NCI-H226 (cell line): Measurements from ENCODE around the gene A3GALT2.
A peak's percentile ranks its signal among the peaks of the same experiment; 100 is the strongest.

ENCODE experiments used
- DNase-seq: peaks from one replicate; pipeline ENCODE4 v3.0.0-alpha.2; 2015

Gene A3GALT2

DNA sequence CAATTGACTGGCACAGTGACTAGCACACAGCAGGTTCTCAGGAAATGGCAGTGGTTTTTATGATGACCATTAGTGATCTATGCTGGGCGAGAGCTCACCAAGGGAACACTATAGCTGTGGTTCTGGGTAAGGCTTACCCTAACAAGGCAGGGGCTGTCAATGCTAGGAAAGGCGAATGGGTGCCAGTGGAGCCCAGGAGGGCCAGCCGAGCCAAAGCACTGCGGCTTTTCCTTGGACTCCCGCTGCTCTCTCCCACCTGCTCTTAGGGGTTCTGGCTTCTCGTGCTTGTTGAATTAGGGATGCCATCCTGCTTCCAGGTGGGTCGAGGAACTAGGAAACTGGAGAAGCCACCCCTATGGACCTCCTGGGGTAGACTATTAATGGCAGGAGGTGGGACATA, 10.0 kb upstream of the A3GALT2 start:
- DNase-seq, result no peak

DNA sequence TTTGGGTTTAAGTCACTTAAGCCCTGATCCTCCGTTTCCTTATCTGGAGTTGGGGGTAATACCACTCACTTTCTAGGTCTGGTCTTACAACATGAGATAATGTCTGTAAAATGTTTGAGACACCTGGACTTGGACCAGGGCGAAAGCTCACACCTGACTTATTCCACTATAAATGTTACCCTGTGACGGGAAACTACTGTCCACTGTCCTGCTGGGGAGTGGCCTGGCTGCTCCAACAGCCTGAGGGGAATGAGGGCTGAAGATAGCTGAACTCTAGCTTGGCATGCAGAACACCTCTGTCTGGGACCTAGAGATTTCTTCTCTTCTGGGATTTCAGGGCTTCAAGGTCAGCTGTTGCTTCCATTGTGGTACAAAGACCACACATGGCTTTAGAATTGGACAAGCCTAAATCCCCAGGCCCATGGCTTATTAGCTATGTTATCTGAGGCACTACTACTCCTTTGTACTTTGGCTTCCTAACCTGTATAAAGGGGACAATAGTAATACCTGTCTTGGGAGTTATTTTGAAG, 9.5 kb upstream of the A3GALT2 start:
- no peak for DNase-seq

DNA sequence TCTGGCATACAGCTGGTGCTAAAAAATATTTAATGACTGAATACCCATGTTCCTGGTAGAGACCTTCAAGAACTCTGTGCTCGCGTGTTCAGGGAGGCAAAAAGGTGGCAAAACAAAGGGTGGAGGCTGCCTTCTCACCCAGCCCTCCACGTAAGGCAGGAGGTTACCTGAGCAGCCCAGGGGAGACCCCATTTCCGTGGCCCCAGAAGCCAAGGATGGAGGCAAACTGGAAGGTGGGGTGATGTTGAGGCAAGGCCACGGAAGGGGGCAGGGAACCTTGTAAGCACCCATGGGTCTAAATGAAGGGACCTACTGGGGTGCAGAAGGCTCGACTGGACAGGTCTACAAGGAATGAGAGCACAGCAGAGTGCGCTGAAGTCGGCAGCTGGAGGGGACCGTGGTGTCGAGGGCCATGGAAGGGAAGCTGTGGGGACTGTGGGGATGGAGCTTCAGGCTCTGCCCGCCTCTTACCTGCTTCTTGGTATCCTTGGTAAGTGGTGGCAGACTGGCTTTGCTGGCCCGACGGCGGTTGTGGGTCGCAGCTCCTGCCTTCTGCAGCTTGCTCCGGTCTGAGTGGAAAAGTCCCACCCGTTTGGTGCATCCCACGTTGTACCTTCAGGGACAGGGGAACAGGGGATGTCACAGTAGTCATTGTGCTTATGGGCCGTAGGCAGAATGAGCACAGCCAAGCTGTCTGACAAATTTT, 8.9 kb upstream of the A3GALT2 start:
- no peak for DNase-seq

DNA sequence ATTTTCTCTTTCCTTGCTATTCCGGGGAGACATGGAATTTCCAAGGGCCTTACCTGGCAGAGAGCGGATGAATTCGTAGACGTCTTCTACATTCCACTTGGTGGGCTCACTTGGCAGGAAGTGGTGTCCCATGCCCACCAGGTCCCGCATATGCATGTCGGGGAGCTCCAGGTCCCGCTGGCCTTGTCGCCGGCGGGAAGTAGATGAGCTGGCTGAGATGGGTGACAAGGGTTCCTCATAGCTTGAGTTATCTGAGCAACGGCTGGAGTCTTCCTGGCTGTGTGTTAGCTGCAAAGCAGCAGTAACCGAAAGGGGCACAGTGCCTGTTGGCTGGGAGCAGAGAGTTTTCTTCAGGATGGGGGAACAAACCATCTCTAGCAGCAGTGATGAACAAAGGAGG, 7.9 kb upstream of the A3GALT2 start:
- no peak for DNase-seq

DNA sequence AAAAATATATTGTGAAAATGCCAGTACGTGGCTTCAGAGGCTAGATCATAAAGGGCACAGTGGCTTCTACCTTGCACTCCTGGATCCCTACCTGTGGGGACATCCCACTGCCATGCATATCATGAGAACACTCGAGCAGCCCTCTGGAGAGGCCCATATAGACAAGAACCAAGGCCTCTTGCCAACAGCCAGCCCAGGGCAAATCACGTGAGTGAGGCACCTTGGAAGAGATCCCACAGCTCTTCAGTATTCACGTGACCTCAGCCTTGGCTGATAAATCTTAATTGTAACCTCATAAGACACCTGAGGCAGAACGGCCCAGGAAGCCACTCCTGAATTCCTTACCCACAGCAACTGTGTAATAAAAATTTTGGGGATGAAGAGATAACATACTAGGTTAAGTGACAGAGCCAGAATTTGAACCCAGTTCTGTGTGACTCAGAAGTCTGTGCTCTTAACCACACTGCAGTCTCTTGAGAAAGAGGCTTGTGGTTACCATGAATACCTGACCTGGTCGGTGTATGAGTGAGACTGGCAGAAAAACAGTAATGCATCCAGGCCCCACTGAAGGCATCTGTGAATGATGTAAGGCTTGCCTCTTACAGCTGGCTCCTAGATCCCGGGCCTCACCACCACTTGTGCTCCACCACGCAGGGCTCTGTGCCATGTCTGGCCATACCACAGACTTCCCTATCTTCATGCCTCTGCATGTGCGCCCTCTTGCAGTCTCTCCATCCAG, 6.9 kb upstream of the A3GALT2 start:
- peak; percentile 98 for DNase-seq

DNA sequence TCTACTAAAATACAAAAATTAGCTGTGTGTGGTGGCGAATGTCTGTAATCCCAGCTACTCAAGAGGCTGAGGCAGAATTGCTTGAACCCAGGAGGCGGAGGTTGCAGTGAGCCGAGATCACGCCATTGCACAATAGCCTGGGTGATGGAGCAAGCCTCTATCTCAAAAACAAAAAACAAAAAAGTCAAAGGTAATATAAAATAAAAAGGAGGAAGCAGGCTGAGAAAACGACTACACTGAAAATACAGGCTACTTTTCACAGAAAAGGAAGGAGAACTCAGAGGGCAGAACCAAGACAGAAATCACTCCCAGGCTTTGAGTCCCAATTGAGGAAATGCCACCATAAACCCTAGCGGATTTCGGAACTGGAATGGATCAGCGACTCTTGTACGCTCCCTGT, 5.9 kb upstream of the A3GALT2 start:
- DNase-seq, result peak; percentile 1

DNA sequence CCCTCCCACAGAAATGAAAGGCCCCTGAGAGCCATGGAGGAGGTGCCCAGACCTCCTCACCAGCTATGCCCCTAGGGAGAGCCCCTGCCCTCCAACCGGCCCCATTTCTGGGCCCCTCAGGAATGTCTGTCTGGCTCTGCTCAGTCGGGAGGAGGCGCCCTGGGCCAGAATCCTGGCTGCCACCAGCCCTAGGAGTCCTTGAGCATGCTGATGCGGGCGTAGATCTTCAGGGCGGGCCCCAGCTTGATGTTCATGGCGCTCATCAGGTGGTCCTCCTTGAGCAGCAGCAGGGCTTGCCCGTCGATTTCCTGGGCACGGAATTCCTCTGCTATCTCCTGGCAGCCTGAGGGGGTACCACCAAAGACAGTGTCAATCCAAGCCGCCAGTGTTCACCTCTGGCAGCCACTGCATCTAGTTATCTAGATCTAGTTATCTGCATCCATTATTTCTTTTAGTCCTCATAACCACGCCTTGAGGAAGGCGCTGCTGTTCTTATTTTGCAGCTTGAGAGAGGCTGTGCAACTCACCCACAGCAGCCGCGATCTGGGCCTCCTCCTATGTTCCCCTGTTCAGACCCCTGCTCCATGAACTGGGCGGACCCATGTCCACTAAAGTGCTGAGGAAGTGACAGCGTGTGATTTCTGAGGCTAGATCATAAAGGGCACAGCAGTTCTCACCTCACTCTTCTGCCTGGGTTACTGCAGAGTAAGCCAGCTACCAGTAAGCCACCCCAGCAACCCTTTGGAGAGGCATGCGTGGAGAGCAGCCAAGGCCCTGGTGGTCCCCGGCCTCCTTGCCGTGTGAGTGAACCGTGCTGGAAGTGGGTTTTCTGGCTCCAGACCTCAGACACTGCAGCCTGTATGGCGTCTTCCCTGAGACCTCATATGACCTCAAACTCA, 4.0 kb upstream of the A3GALT2 start:
- no peak for DNase-seq

DNA sequence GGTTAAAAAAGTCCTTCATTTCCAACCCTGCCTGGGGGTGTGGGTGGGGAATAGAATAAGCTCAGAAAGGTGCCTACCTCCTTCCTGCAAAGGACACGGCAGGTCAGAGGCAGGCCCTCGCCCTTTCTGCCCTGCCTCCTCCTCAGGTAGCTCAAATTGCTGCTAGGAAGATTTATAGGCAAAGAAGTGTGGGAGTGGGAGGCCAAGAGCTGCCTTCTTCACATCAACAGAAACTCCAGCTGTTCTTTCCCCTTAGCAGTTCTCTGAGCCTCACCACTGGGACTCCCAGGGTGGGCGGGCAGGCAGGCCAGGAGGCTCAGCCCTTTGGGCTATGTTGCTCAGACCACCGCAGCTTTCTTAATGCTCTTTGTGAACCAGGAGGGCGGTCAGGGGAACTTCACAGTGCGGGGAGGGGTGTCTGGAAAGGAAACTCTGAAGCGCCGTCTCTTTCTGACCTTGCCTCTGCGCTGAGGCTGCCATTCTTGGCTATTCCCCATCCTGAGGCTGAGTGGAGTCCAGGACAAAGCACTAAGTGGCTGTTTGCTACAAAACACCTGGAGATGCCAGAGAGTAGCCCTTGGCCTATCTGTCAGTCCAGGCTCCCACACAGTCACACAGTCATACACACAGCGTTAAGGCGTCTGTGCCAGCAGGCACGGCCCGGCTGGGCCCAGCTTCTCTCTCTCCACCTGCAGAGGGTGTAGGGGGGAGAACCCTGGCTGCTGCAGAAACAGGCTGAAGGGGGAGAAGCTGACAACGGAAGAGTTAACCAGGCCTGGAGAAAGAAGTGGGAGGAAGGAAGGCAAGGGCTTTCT, 3.0 kb upstream of the A3GALT2 start:
- DNase-seq, result no peak

DNA sequence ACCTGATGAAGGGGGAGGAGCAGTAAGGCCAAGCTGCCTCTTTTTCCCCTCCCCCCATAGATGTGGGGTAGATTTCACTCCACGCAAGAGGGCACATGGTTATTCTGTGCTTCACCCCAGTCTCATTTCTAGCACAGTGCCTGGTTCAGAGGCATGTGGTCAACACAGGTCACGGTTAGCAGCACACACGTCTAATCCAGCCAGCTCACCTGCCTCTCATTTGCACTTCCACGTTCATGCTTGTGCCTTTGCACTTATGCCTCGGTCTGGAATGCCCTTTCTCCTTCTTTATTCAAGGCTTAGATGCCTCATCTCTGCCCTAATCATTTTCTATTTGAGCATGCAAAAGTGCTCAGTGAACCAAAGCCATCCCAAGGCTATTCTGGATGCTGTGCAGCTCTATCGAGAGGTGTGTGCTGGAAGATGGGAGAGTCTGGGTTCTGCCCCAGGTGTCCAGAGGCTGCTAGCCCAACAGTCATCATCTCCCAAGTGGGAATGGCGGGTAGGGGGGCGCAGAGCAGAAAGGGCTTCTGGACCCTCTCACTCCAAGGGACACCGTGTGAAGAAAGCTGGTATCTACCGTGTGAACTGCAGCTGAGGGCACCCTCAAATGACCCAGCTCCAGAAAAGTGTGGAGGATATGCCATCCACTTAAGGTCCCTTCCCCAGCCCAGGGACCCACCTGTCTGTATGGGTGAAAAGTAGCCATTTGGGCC, 2.1 kb upstream of the A3GALT2 start:
- DNase-seq, result no peak

DNA sequence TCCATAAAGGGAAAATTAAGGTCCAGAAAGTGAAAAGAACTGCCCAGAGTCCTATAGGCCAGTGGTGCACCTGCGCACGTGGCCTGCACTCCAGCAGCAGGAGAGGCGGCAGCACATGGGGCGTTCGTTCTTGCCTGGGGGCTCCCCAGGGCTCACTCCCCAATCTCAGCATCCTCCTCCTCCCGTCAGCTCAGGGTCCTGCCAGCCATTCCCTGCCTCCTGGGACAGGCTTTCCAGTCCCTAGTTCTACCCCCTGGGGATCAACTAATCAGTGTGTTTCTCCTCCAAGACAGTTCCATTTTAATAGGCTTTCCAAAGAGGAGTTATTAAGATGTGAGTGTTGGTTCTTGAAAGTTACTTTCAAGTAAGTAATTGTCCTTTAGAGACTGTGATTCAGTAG, 1.2 kb upstream of the A3GALT2 start:
- no peak for DNase-seq

DNA sequence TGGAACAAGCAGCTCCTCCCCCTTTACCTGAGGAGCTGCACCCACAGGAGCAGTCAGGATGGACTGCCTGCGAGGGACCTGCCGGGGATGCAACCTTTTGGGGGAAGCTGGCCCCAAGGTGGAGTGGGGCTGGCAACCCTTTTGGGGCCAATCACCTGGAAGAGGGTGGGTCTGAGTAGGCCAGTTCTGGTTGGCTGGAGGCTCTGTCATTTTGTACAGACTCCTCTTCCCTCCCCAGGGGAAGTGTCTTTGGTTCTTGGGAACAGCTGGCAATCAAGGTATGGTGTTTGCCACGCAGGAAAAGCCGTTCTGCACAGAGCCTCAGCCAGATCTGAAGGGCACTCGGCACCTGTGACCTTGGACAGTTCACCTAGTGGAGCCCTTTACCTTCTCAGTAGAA, 280 bp upstream of the A3GALT2 start:
- no peak for DNase-seq

DNA sequence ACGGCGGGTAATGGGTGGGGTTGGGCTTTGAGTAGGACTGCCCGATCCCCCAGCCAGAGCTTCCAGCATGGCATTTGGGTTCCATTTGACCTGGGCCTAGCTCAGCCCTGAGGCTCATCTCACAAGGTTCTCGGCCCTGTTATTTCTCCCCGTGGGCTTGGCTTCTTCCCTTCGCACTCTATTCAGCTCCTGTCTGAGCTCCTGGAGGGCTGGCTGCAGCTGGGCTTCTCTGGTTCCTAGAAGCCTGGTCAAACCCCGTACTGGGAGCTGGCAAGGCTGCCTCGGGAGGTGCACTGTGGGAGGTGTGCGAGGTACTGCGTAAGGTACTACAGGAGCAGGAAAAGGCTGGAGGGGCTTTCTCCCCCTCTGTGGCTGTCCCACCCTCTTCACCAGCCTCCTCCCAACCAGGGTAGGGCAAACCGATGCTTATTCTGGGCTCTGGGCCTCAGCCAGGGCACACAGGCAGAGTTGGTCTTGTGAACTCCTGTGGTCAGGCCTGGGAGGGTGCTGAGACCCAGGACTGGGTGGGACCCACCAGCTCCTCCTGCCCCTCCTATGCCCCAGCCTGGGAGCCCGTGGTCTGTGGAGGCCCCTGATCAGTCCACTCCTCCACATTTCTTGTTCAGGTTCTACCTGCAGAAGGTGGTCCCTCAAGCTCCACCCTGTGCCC, 814 bp downstream of the A3GALT2 start:
- peak; percentile 0 for DNase-seq

DNA sequence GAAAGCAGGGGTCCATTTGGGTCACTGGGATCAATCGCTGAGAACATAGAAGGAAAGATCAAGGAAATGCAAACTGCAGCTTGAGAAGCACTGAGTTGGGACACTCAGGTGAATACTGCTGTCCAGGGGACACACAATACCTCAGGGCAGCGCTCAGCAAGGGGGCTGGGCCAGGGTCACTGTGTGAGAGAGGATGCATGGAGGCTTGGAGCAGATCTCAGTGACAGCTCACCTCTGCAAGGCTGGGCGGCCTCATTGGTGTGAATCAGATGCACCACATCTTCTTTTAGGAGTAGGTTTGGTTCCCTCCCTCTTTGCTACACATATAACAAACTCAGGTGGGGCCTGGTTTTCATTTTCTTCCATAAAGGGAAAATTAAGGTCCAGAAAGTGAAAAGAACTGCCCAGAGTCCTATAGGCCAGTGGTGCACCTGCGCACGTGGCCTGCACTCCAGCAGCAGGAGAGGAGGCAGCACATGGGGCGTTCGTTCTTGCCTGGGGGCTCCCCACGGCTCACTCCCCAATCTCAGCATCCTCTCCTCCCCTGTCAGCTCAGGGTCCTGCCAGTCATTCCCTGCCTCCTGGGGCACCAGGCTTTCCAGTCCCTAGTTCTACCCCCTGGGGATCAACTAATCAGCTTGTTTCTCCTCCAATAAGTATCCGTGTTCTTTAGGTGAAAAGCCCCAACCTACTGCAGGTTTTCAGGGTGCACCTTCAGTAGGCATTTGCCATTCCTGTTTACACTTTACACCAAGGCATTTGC, 1.5 kb downstream of the A3GALT2 start:
- peak; percentile 0 for DNase-seq

DNA sequence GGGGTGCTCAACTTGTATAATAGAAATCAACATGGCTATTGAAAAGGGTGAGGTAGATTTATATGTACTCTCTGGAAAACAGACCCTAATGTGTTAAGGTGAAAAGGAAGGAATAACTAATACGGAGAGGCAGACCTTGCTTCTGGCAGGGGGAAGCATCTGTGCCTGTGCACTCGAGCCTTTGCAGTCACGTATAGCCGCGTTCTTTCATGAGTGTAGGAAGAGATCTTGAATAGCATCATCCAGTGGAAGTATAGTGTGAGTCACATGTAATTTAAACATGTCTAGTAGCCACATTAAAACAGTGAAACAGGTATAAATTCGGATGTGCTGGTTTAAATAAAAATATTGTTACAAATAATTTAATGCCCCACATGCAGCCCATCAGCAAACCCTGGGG, 3.0 kb downstream of the A3GALT2 start:
- no peak for DNase-seq

DNA sequence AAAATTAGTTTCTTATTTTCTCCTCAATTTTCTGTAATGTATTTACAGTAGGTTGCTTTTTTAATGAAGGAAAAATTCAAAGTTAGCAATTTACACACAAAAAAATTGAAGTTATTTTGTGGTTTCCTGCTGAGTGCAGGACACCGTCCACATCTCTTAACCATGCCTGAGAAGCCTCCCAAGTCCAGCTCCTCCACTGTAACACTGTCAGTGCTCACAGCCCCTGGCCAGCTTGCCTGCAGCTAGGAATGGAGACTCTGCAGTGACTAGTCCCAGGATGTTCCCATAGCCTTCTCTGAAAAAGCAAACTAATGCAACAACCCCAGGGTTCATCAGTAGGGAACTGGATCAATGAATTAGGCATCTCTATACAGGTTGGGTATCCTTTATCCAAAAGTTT, 3.5 kb downstream of the A3GALT2 start:
- DNase-seq, result peak; percentile 1

DNA sequence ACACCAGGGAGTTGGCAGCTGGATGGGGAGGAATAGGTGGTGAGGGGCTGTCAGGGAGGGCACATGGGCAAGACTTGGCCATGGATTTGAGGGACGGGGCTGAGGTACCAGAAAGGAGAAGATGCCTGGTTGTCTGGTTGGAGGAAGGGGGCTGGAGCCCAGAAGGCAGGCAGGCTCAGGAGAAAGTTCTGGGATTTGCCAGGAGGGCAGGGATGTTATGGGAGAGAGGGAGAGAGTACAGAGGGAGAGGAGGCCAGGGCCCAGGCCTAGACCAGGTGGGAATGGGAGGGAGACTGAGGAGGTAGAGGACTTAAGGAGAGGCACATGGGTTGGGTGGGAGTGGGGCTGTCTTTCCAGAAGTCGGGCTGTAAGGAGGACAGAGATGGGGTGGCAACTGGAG, 4.3 kb downstream of the A3GALT2 start:
- DNase-seq, result peak; percentile 0

DNA sequence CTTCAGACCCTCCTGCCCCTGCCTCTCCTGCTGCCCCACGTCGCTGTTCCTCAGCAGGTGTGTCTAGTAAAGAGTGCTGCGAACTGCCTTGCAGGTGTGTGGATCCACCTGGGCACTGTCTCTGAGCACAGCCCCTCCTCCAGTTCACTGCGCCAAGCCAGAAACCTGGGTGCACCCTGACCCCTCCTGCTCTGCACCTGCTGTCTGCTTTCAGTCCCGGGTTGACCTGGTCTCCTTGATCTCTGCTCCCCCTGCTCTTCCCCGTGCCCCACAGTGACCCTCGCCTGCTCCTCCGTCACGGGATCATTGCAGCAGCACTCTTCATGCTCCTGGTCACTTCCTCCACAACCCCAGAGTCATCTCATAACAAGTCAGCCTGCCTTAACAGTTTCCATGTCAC, 6.5 kb downstream of the A3GALT2 start:
- DNase-seq, result no peak

DNA sequence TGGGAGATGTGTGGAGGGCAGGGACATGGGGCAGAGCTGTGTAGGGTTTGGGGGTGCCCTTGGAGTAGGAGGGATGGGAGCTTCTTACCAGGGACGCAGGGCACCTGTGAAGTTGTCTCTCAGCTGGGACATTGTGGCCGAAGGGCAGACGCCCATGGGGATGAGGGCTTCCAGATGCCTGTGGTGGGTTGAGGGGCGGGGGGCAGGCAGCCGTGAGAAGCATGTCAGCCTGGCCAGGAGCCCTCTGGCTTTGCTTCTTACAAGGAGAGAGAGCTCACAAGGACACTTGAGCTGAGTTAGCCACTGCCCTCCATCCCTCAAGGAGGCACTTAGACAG, 8.5 kb downstream of the A3GALT2 start:
- DNase-seq, result no peak

DNA sequence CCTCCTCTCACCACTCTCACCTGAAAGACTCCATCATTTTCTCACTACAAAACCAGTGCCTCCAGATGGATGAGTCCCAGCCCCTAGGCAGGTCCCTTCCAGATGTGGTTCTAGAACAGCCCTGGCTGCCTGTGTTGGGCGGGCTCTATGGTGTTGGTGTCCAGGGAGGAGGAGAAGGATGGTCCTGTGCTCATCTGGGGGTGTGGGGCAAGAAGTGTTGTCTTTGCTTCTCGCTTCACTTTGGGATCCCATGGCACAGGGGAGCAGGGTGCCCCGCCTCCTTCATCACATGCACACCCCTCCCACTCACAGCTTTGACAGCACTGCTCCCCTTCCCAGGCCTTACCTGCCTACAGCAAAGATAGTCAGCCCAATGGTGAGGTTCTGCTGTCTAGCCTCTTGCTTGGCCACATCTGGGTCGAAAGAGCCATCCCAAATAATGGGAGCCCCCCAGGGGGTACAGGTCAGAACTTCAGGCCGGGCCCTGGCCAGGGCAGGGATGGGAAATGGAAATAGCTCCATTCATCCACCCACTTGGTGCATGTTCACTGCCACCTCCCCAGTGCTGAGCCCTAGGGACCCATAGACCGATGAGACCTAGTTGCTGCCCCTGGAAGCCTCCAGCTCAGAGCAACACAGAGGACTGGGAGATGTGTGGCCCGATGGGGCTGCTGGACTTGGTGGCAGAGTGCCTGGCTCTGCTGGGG, 9.0 kb downstream of the A3GALT2 start:
- no peak for DNase-seq

DNA sequence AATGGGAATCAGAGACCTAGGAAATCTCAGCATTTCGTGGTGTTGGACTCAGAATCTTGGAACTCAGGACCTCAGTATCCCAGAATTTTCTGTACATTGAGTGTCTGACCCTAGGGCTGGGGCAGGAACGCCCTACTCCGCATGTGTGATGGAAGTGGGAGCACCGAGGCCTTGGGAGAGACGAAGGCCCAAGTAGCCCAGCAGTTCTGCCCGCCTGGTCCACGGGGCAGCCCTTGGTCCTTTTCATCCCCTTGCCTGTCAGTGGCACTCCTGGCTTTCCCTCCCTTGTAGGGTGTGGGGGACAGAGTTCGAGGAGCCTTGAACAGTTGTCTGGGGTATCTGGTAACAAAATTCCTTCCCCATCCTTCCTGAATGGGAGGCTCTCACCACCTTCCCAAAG, 10.2 kb downstream of the A3GALT2 start:
- DNase-seq, result no peak
